Stimulated activated naive CD4-positive, alpha-beta T cell (primary cell): ENCODE results near the gene DOCK4.

ENCODE experiments used
- DNase-seq, 6 experiments: peaks; one replicate each; lab custom pipeline; 2025; lab: John Stamatoyannopoulos, UW

Gene DOCK4

GRCh38 chr7:112010994-112011393 lies 195.2 kb downstream of the DOCK4 start:
- DNase-seq, result no peak

- DNase-seq, result no peak
These were observed 196.1 kb downstream of the DOCK4 start for GRCh38 chr7:112010109-112010508.

GRCh38 chr7:112009081-112009480 lies 197.1 kb downstream of the DOCK4 start:
- DNase-seq, result no peak

GRCh38 chr7:112007185-112007584 lies 199.0 kb downstream of the DOCK4 start:
- no peak for DNase-seq

- no peak for DNase-seq
These were observed 200.1 kb downstream of the DOCK4 start for GRCh38 chr7:112006071-112006470.

GRCh38 chr7:112005205-112005775 lies 200.9 kb downstream of the DOCK4 start:
- no peak for DNase-seq

- DNase-seq, result no peak
These were observed 204.9 kb downstream of the DOCK4 start for GRCh38 chr7:112001091-112001826.

- no peak for DNase-seq
These were observed 207.9 kb downstream of the DOCK4 start for GRCh38 chr7:111998326-111998725.

GRCh38 chr7:111997546-111997945 lies 208.7 kb downstream of the DOCK4 start:
- no peak for DNase-seq

- no peak for DNase-seq
These were observed 213.6 kb downstream of the DOCK4 start for GRCh38 chr7:111992601-111993000.

GRCh38 chr7:111990643-111991042 lies 215.6 kb downstream of the DOCK4 start:
- no peak for DNase-seq

- no peak for DNase-seq
These were observed 218.3 kb downstream of the DOCK4 start for GRCh38 chr7:111987886-111988285.

GRCh38 chr7:111987115-111987826 lies 218.9 kb downstream of the DOCK4 start:
- DNase-seq, result no peak

GRCh38 chr7:111986601-111987000 lies 219.6 kb downstream of the DOCK4 start:
- no peak for DNase-seq

- no peak for DNase-seq
These were observed 220.4 kb downstream of the DOCK4 start for GRCh38 chr7:111985798-111986197.

GRCh38 chr7:111982804-111983203 lies 223.4 kb downstream of the DOCK4 start:
- no peak for DNase-seq

GRCh38 chr7:111982133-111982532 lies 224.1 kb downstream of the DOCK4 start:
- DNase-seq, result no peak

GRCh38 chr7:111980725-111981124 lies 225.5 kb downstream of the DOCK4 start:
- no peak for DNase-seq

GRCh38 chr7:111975346-111975745 lies 230.9 kb downstream of the DOCK4 start:
- no peak for DNase-seq

GRCh38 chr7:111960984-111961383 lies 245.2 kb downstream of the DOCK4 start:
- DNase-seq, result no peak

- DNase-seq, result no peak
These were observed 247.3 kb downstream of the DOCK4 start for GRCh38 chr7:111958896-111959295.

- DNase-seq, result no peak
These were observed 247.8 kb downstream of the DOCK4 start for GRCh38 chr7:111958431-111958830.

GRCh38 chr7:111955616-111956015 lies 250.6 kb downstream of the DOCK4 start:
- no peak for DNase-seq
